HG02588 (cell line): Measurements from ENCODE around the gene HSPA9.

ENCODE experiments used
- ATAC-seq: cut with Tn5 transposase; IDR thresholded peaks from one replicate; pipeline ENCODE4 v1.9.1; 2021; ENCODE audit warnings: mild to moderate bottlenecking, moderate library complexity; ENCODE audit not compliant: unreplicated experiment

Gene HSPA9

GRCh38 chr5:138564242-138564641, 11.0 kb downstream of the HSPA9 start:
- no peak for ATAC-seq

- ATAC-seq: no peak
These were observed 11.7 kb downstream of the HSPA9 start for GRCh38 chr5:138563340-138564118.

- no peak for ATAC-seq
These were observed 14.2 kb downstream of the HSPA9 start for GRCh38 chr5:138560971-138561370.

- ATAC-seq: no peak
These were observed 15.3 kb downstream of the HSPA9 start for GRCh38 chr5:138559937-138560336.

GRCh38 chr5:138557677-138558076, 17.5 kb downstream of the HSPA9 start:
- no peak for ATAC-seq

GRCh38 chr5:138554143-138554542, 21.1 kb downstream of the HSPA9 start:
- no peak for ATAC-seq

- no peak for ATAC-seq
These were observed 21.6 kb downstream of the HSPA9 start for GRCh38 chr5:138553437-138554095.

- ATAC-seq: no peak
These were observed 22.5 kb downstream of the HSPA9 start for GRCh38 chr5:138552657-138553056.

GRCh38 chr5:138549414-138549813, 25.8 kb downstream of the HSPA9 start:
- no peak for ATAC-seq

GRCh38 chr5:138545919-138546562, 29.2 kb downstream of the HSPA9 start:
- no peak for ATAC-seq

- no peak for ATAC-seq
These were observed 30.7 kb downstream of the HSPA9 start for GRCh38 chr5:138544181-138545134.

GRCh38 chr5:138543730-138544104, 31.5 kb downstream of the HSPA9 start:
- peak; percentile 38 for ATAC-seq

- peak; percentile 90 for ATAC-seq
These were observed 32.1 kb downstream of the HSPA9 start, which contains the start of gene ETF1 for GRCh38 chr5:138542956-138543729. TSS of gene ETF1 (minus strand) at chr5:138543236. CDS start at chr5:138542918, 318 bp downstream.

- no peak for ATAC-seq
These were observed 32.8 kb downstream of the HSPA9 start for GRCh38 chr5:138542180-138542955.

GRCh38 chr5:138541511-138542179, 33.6 kb downstream of the HSPA9 start:
- no peak for ATAC-seq

- no peak for ATAC-seq
These were observed 35.4 kb downstream of the HSPA9 start for GRCh38 chr5:138539791-138540190.

GRCh38 chr5:138538943-138539627, 36.1 kb downstream of the HSPA9 start:
- ATAC-seq: no peak

GRCh38 chr5:138536665-138537315, 38.4 kb downstream of the HSPA9 start:
- ATAC-seq: no peak
